BJ (cell line): ENCODE data around the gene LRP1B. TPM values are rescaled to one million over a fixed set of nuclear protein-coding genes. Genes with fewer than 3 reads are reported as not detected.

Experiments
- CTCF ChIA-PET: fragments of 350-600 bp; formaldehyde crosslinking; extraction: SDS; loops from one replicate; lab custom pipeline; 2021; ENCODE audit warnings: antibody characterized with exemption, inconsistent platforms; lab: Yijun Ruan, JAX
- POLR2A ChIA-PET: fragments of 300-600 bp; sonication (Branson Sonifier 250); formaldehyde crosslinking; extraction: SDS; loops from one replicate; lab custom pipeline; 2021; ENCODE audit warnings: antibody characterized with exemption; lab: Charles Lee
- DNase-seq: peaks from one replicate; pipeline ENCODE4 v3.0.0-alpha.2; 2011; ENCODE audit warnings: low read depth
- H3K27me3 ChIP-seq: 2 replicates; pipeline ENCODE4 v1.6.0; 2011; ENCODE audit warnings: low read length; ENCODE audit not compliant: control insufficient read depth, insufficient read depth
- H3K36me3 ChIP-seq: 2 replicates; pipeline ENCODE4 v1.5.1; 2011; ENCODE audit warnings: low read length; ENCODE audit not compliant: control insufficient read depth, insufficient read depth
- H3K4me3 ChIP-seq: 2 replicates; pipeline ENCODE4 v1.5.1; 2011; ENCODE audit warnings: low read depth, mild to moderate bottlenecking, control low read depth, low read length
- CTCF ChIP-seq: IDR thresholded peaks from 2 replicates; pipeline ENCODE4 v1.5.1; 2011; ENCODE audit warnings: low read depth, mild to moderate bottlenecking, control low read depth, inconsistent platforms, low read length, moderate library complexity; ENCODE audit not compliant: insufficient read depth
- polyA plus RNA-seq: library from polyadenylated mRNA; depleted of rRNA; stranded (reverse); fragments of >200 nt; gene quantifications from 2 replicates; pipeline ENCODE4 v1.2.3, GENCODE V29; 2011

LRP1B gene
- polyA plus RNA-seq, 1 experiment: 0.04 TPM

- no peak for TF ChIP-seq CTCF
- ChIA-PET CTCF (interaction anchor here (0.8 kb wide), 1 partner anchor 10 kb away, joined by 5 read pairs; no protein-coding TSS in a partner anchor), POLR2A (no interaction called here)
- DNase-seq: no peak
- Histone ChIP-seq H3K4me3 (no peak overlapping the region), H3K27me3 (no peaks in the 10 kb centered on the region), H3K36me3 (no peaks in the 10 kb centered on the region)
These were observed 230.0 kb downstream of the LRP1B start for GRCh38 chr2:141900826-141901225.

GRCh38 chr2:141899740-141900139 lies 231.1 kb downstream of the LRP1B start:
- Histone ChIP-seq H3K4me3 (no peak overlapping the region), H3K27me3 (no peaks in the 10 kb centered on the region), H3K36me3 (no peaks in the 10 kb centered on the region)
- no peak for TF ChIP-seq CTCF
- ChIA-PET CTCF (interaction anchor here (0.9 kb wide), 1 partner anchor 12 kb away, joined by 3 read pairs; no protein-coding TSS in a partner anchor), POLR2A (no interaction called here)
- DNase-seq: no peak

GRCh38 chr2:141889788-141890187 lies 241.0 kb downstream of the LRP1B start:
- no peaks in the 10 kb centered on the region for H3K36me3 ChIP-seq
- no peak for DNase-seq
- POLR2A ChIA-PET: no interaction called here
- H3K4me3 ChIP-seq: no peak overlapping the region
- H3K27me3 ChIP-seq: no peaks in the 10 kb centered on the region
- no peak for TF ChIP-seq CTCF
- CTCF ChIA-PET: no interaction called here

GRCh38 chr2:141888987-141889555 lies 241.7 kb downstream of the LRP1B start:
- no peak for DNase-seq
- ChIA-PET POLR2A (no interaction called here), CTCF (no interaction called here)
- H3K4me3 ChIP-seq: no peak overlapping the region
- no peaks in the 10 kb centered on the region for H3K27me3 ChIP-seq
- TF ChIP-seq CTCF: no peak
- H3K36me3 ChIP-seq: no peaks in the 10 kb centered on the region

GRCh38 chr2:141887363-141887762 lies 243.5 kb downstream of the LRP1B start:
- CTCF ChIA-PET: interaction anchor here (1.2 kb wide), 1 partner anchor 24 kb away, joined by 3 read pairs; no protein-coding TSS in a partner anchor

More at GRCh38 chr2:141887363-141887762, 243.5 kb downstream of the LRP1B start:
- H3K36me3 ChIP-seq: no peaks in the 10 kb centered on the region
- no peak overlapping the region for H3K4me3 ChIP-seq
- no peak for TF ChIP-seq CTCF
- DNase-seq: no peak
- POLR2A ChIA-PET: no interaction called here
- H3K27me3 ChIP-seq: no peaks in the 10 kb centered on the region
